ENCODE results near the gene GPR179. TPM values are rescaled to one million over a fixed set of nuclear protein-coding genes. Genes with fewer than 3 reads are reported as not detected.

Gene GPR179
- total and polyA plus RNA-seq, 10 donors, result 0.03 to 0.17 (median 0.06) TPM; not detected in 5

GRCh38 chr17:38353086-38353604 lies 9.4 kb upstream of the GPR179 start:
- intact Hi-C loops (cut with DNase I; ENCODE audit: low total_unique reads), result no loop called here
- H3K4me3 ChIP-seq, result peak overlapping the region; percentile 67 to 95 (median 84)
- H3K9me3 ChIP-seq, result no peaks in the 10 kb centered on the region
- peaks cover 6 to 74% (median 38%) of the 10 kb centered on the region in 6 donors for H3K4me1 ChIP-seq
- H3K36me3 ChIP-seq, result no peaks in the 10 kb centered on the region
- WGBS, 5 donors, result 28 to 35% (median 29%) methylated on average over 8 of the region's 8 CpGs
- TF ChIP-seq POLR2A (IDR thresholded peaks at IDR 0.05), result no peak
- TF ChIP-seq CTCF (IDR thresholded peaks at IDR 0.05 in 8 of 11, conservative IDR thresholded peaks at IDR 0.05 in 3 of 11), result no peak
- no peak for TF ChIP-seq POLR2AphosphoS5 (IDR thresholded peaks at IDR 0.05)
- H3K27me3 ChIP-seq (replicated peaks in 1 of 7), result no peaks in the 10 kb centered on the region
- no peak for DNase-seq
- H3K27ac ChIP-seq, result peak overlapping the region in 5 of 8 donors; percentile 82 to 90 (median 87)

- intact Hi-C loops (cut with DNase I; ENCODE audit: low total_unique reads), result no loop called here
- DNase-seq, result peak; percentile 86
- WGBS, 5 donors, result 0 to 1% (median 1%) methylated on average over 35 to 72 of the region's 72 CpGs
These were observed 8.7 kb upstream of the GPR179 start for GRCh38 chr17:38352245-38353085.

GRCh38 chr17:38351412-38352222 lies 7.9 kb upstream of the GPR179 start, which contains the start of gene SOCS7:
Gene SOCS7, plus strand, starts transcription at chr17:38351844. Its CDS starts 209 bp downstream, at chr17:38352053.
- Histone ChIP-seq H3K27me3 (replicated peaks in 1 of 7) (no peaks in the 10 kb centered on the region), H3K4me1 (peaks cover 6 to 59% (median 35%) of the 10 kb centered on the region in 6 donors), H3K36me3 (no peaks in the 10 kb centered on the region), H3K9me3 (no peaks in the 10 kb centered on the region), H3K27ac (peak within 1 kb of the TSS; percentile 73 to 90 (median 84)), H3K4me3 (peak within 1 kb of the TSS; percentile 67 to 95 (median 84))
- WGBS, 5 donors, result 4 to 28% (median 11%) methylated on average over 9 to 83 of the region's 84 CpGs
- TF ChIP-seq POLR2A (IDR thresholded peaks at IDR 0.05) (peak in 1 of 3 donors; percentile 20), CTCF (IDR thresholded peaks at IDR 0.05 in 8 of 11, conservative IDR thresholded peaks at IDR 0.05 in 3 of 11) (peak in 2 of 11 experiments; percentile 15 to 30), POLR2AphosphoS5 (IDR thresholded peaks at IDR 0.05) (peak; percentile 88)
- DNase-seq, result peak; percentile 98
- intact Hi-C loops (cut with DNase I; ENCODE audit: low total_unique reads), result no loop called here

More at GRCh38 chr17:38352245-38353085, 8.7 kb upstream of the GPR179 start:
- Histone ChIP-seq H3K9me3 (no peaks in the 10 kb centered on the region), H3K36me3 (no peaks in the 10 kb centered on the region), H3K27ac (peak overlapping the region; percentile 42 to 90 (median 84)), H3K4me3 (peak overlapping the region; percentile 67 to 95 (median 84)), H3K27me3 (replicated peaks in 1 of 7) (no peaks in the 10 kb centered on the region), H3K4me1 (peaks cover 6 to 68% (median 38%) of the 10 kb centered on the region in 6 donors)
- TF ChIP-seq POLR2AphosphoS5 (IDR thresholded peaks at IDR 0.05) (peak in 2 of 3 donors; percentile 17 to 40), CTCF (IDR thresholded peaks at IDR 0.05 in 8 of 11, conservative IDR thresholded peaks at IDR 0.05 in 3 of 11) (no peak)
